ENCODE data around the gene BET1. TPM values are rescaled to one million over a fixed set of nuclear protein-coding genes. Genes with fewer than 3 reads are reported as not detected.
"Not testable (repeated sequence)": the region's sequence is repeated elsewhere in the genome, so short reads cannot be mapped to it uniquely, and the experiment has no call there.

Gene BET1
- total RNA-seq, 6 experiments from 2014 or later: 26.4 to 36.5 (median 30.5) TPM

DNA sequence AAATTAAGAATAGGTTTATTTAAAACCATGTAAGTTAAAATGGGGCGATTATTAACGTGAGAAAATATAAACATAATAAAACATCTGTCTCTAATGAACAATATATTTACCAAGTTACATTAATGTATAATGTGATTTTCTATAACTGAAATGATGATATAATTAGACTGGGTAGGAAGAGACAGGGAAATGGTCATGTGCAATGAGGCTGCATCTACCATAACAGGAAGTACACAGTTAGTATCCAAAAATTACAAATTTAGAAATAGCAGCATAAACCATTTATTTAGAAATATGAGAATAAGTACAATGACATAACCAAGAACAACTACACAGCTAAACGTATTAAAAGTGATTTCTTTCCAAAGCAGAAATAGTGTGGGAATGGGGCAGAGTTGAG lies 25.8 kb upstream of the BET1 start:
- no peak overlapping the region for H3K4me3 Mint-ChIP-seq

DNA sequence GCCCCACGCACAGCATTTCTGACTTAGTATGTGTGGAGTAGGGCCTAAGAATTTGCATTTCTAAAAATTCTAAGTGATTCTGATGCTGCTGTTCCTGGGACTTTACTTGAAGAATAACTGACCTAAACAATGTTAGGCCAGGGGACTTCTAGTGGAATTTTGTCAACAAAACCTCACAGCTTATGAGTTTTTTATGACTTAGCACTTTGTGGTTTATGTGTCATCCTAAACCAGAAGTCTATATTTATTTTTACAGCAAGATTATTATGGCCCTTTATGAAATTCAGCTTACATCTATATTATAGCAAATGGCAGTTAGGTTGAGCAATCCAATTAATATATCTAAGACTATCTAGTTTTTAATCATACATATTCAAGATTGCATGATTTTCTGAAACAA lies 24.6 kb upstream of the BET1 start:
- H3K36me3 Mint-ChIP-seq (ENCODE audit: low read depth): no peaks in the 10 kb centered on the region
- H3K4me1 Mint-ChIP-seq (ENCODE audit: low read depth): peaks cover 6% of the 10 kb centered on the region
- H3K4me3 Mint-ChIP-seq: no peak overlapping the region
- H3K9me3 Mint-ChIP-seq: no peaks in the 10 kb centered on the region
- H3K27ac Mint-ChIP-seq: no peak overlapping the region
- TF ChIP-seq, protein P1, sequence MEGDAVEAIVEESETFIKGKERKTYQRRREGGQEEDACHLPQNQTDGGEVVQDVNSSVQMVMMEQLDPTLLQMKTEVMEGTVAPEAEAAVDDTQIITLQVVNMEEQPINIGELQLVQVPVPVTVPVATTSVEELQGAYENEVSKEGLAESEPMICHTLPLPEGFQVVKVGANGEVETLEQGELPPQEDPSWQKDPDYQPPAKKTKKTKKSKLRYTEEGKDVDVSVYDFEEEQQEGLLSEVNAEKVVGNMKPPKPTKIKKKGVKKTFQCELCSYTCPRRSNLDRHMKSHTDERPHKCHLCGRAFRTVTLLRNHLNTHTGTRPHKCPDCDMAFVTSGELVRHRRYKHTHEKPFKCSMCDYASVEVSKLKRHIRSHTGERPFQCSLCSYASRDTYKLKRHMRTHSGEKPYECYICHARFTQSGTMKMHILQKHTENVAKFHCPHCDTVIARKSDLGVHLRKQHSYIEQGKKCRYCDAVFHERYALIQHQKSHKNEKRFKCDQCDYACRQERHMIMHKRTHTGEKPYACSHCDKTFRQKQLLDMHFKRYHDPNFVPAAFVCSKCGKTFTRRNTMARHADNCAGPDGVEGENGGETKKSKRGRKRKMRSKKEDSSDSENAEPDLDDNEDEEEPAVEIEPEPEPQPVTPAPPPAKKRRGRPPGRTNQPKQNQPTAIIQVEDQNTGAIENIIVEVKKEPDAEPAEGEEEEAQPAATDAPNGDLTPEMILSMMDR (IDR thresholded peaks at IDR 0.05): no peak
- peak; percentile 8 for DNase-seq
- H3K27me3 Mint-ChIP-seq (ENCODE audit: insufficient read depth): peaks cover 26% of the 10 kb centered on the region

More for the DNA sequence above, 25.8 kb upstream of the BET1 start:
- H3K36me3 Mint-ChIP-seq (ENCODE audit: low read depth): no peaks in the 10 kb centered on the region
- H3K9me3 Mint-ChIP-seq: no peaks in the 10 kb centered on the region
- peaks cover 25% of the 10 kb centered on the region for H3K27me3 Mint-ChIP-seq (ENCODE audit: insufficient read depth)
- no peak overlapping the region for H3K27ac Mint-ChIP-seq
- peaks cover 6% of the 10 kb centered on the region for H3K4me1 Mint-ChIP-seq (ENCODE audit: low read depth)
- DNase-seq: no peak
- TF ChIP-seq, protein P1 (IDR thresholded peaks at IDR 0.05): no peak

DNA sequence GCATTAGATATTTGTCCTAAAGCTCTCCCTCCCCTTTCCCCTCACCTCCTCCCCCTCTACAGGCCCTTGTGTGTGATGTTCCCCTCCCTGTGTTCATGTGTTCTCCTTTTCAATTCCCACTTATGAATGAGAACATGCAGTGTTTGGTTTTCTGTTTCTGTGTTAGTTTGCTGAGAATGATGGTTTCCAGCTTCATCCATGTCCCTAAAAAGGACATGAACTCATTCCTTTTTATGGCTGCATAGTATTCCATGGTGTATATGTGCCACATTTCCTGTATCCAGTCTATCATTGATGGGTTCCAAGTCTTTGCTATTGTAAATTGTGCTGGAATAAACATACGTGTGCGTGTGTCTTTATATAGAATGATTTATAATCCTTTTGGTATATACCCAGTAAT lies 22.5 kb upstream of the BET1 start:
- H3K27ac Mint-ChIP-seq; H3K4me3 Mint-ChIP-seq; H3K36me3 Mint-ChIP-seq (ENCODE audit: low read depth); H3K9me3 Mint-ChIP-seq; H3K4me1 Mint-ChIP-seq (ENCODE audit: low read depth); DNase-seq: not testable (repeated sequence)
- peaks cover 26% of the 10 kb centered on the region for H3K27me3 Mint-ChIP-seq (ENCODE audit: insufficient read depth)

DNA sequence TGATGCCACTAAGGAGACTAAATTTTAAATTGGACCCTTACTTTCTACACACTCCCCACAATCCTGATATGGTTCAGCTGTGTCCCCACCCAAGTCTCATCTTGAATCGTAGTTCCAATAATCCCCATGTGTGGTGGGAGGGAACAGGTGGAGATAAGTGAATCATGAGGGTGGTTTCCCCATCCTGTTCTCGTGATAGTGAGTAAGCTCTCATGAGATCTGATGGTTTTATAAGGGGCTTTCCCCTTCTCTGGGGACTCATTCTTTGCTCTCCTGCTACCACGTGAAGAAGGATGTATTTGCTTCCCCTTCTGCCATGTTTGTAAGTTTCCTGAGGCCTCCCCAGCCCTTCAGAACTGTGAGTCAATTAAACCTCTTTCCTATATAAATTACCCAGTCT lies 18.4 kb upstream of the BET1 start:
- no peak overlapping the region for H3K27ac Mint-ChIP-seq
- no peak for DNase-seq
- TF ChIP-seq, protein P1 (IDR thresholded peaks at IDR 0.05): no peak

DNA sequence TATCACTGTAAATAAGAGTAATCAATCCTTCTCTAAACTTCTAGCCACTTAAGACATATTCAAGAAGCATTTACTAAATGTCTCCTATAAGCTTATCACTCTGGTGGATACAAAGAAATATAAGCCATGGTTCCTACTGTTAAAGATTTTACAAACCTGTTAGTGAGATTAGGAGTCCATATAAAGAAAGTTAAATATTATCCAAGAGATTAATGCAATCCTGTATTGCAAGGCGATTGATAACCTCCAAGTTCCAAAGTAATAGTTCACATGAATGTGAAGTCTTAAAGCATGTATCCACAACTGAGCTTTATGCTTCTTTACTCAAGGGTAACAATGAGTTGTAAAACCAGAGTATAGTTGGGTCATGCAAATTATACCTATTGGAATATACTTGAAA lies 12.6 kb upstream of the BET1 start:
- no peak for DNase-seq
- no peaks in the 10 kb centered on the region for H3K4me1 Mint-ChIP-seq (ENCODE audit: low read depth)
- no peaks in the 10 kb centered on the region for H3K9me3 Mint-ChIP-seq
- 0 out of 2 replicates have a peak, but pooled peaks cover 5% of the 10 kb centered on the region for H3K36me3 Mint-ChIP-seq (ENCODE audit: low read depth)
- TF ChIP-seq, protein P1 (IDR thresholded peaks at IDR 0.05): no peak
- H3K27me3 Mint-ChIP-seq (ENCODE audit: insufficient read depth): peaks cover 4% of the 10 kb centered on the region; the same call in 1 of the 2 replicates
- H3K4me3 Mint-ChIP-seq: no peak overlapping the region
- H3K27ac Mint-ChIP-seq: no peak overlapping the region

More for the DNA sequence above, 18.4 kb upstream of the BET1 start:
- peaks cover 20% of the 10 kb centered on the region for H3K27me3 Mint-ChIP-seq (ENCODE audit: insufficient read depth)
- H3K4me3 Mint-ChIP-seq: no peak overlapping the region
- H3K9me3 Mint-ChIP-seq: no peaks in the 10 kb centered on the region
- H3K4me1 Mint-ChIP-seq (ENCODE audit: low read depth): no peaks in the 10 kb centered on the region
- H3K36me3 Mint-ChIP-seq (ENCODE audit: low read depth): no peaks in the 10 kb centered on the region

DNA sequence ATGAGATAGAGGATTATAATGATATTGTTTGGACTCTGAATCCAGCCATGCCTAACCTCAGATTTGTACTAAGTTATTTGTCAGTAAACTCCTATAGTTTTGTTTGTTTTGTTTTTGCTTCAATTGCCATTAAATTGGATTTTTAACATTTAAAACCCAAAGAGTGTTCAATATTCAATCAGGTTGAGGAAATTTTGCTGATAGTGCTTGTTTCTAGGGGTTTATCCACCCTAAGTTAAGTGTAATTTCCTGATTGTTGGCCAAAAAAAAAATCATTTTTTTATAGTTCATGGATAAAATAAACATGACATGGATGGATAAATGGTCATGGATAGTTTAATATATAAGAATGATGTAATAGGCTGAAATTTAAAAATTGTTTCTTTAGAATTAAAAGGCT lies 11.4 kb upstream of the BET1 start:
- H3K9me3 Mint-ChIP-seq: peaks cover 5% of the 10 kb centered on the region; the same call in 1 of the 2 replicates
- peaks cover 4% of the 10 kb centered on the region; the same call in 1 of the 2 replicates for H3K27me3 Mint-ChIP-seq (ENCODE audit: insufficient read depth)
- TF ChIP-seq, protein P1 (IDR thresholded peaks at IDR 0.05): no peak
- 0 out of 2 replicates have a peak, but pooled peaks cover 10% of the 10 kb centered on the region for H3K36me3 Mint-ChIP-seq (ENCODE audit: low read depth)
- DNase-seq: no peak
- no peaks in the 10 kb centered on the region for H3K4me1 Mint-ChIP-seq (ENCODE audit: low read depth)
- no peak overlapping the region for H3K4me3 Mint-ChIP-seq
- H3K27ac Mint-ChIP-seq: no peak overlapping the region

All from HFFc6 (cell line).